Islet of Langerhans (tissue), 1 donor: ENCODE results near the gene PRR18.

Source experiments
- FAIRE-seq: peaks from one replicate; lab custom pipeline; 2011; peaks lifted over from hg19 to GRCh38; lab: Jason Lieb, UNC

Gene PRR18

GRCh38 chr6:166333172-166333995, 25.2 kb upstream of the PRR18 start:
- no peak for FAIRE-seq

GRCh38 chr6:166331503-166332415, 23.6 kb upstream of the PRR18 start:
- peak; percentile 38 for FAIRE-seq

- no peak for FAIRE-seq
These were observed 22.4 kb upstream of the PRR18 start for GRCh38 chr6:166330612-166331011.

- FAIRE-seq = no peak
These were observed 17.3 kb upstream of the PRR18 start for GRCh38 chr6:166325383-166326042.

- FAIRE-seq = no peak
These were observed 15.2 kb upstream of the PRR18 start for GRCh38 chr6:166323395-166323794.

GRCh38 chr6:166318649-166319600, 10.7 kb upstream of the PRR18 start:
- FAIRE-seq = no peak

- no peak for FAIRE-seq
These were observed 10.0 kb upstream of the PRR18 start for GRCh38 chr6:166318227-166318626.

GRCh38 chr6:166317261-166318212, 9.3 kb upstream of the PRR18 start:
- no peak for FAIRE-seq

- no peak for FAIRE-seq
These were observed 7.2 kb upstream of the PRR18 start for GRCh38 chr6:166315436-166315835.

- FAIRE-seq = no peak
These were observed 6.3 kb upstream of the PRR18 start for GRCh38 chr6:166314454-166314853.

- no peak for FAIRE-seq
These were observed 5.3 kb upstream of the PRR18 start for GRCh38 chr6:166313255-166314070.

GRCh38 chr6:166312832-166313231, 4.6 kb upstream of the PRR18 start:
- no peak for FAIRE-seq

- no peak for FAIRE-seq
These were observed 2.4 kb upstream of the PRR18 start for GRCh38 chr6:166310634-166311033.

GRCh38 chr6:166309977-166310376, 1.8 kb upstream of the PRR18 start:
- no peak for FAIRE-seq

GRCh38 chr6:166308769-166309589, 787 bp upstream of the PRR18 start:
- FAIRE-seq = peak; percentile 41

- FAIRE-seq = no peak
These were observed 835 bp downstream of the PRR18 start for GRCh38 chr6:166307082-166308032.

GRCh38 chr6:166306378-166307081, 1.7 kb downstream of the PRR18 start:
- FAIRE-seq = no peak
